GM12801 (cell line): ENCODE data around the gene RASL11B.

Source experiments
- CTCF ChIP-seq: IDR thresholded peaks from one replicate; pipeline ENCODE4 v1.5.1; 2011; ENCODE audit warnings: control low read depth; ENCODE audit not compliant: insufficient read length; ENCODE audit errors: extremely low read depth

Gene RASL11B

GRCh38 chr4:52861171-52861823 is 820 bp upstream of the RASL11B start:
- no peak for TF ChIP-seq CTCF

- no peak for TF ChIP-seq CTCF
These were observed 583 bp downstream of the RASL11B start for GRCh38 chr4:52862639-52863161.

GRCh38 chr4:52863324-52863723 is 1.2 kb downstream of the RASL11B start:
- no peak for TF ChIP-seq CTCF

GRCh38 chr4:52864793-52865192 is 2.7 kb downstream of the RASL11B start:
- no peak for TF ChIP-seq CTCF

- TF ChIP-seq CTCF: no peak
These were observed 3.2 kb downstream of the RASL11B start for GRCh38 chr4:52865300-52865699.

GRCh38 chr4:52866734-52867133 is 4.6 kb downstream of the RASL11B start:
- TF ChIP-seq CTCF: no peak

GRCh38 chr4:52867163-52867562 is 5.0 kb downstream of the RASL11B start:
- no peak for TF ChIP-seq CTCF
